Pancreas (tissue), 10 donors: ENCODE measurements around the gene PHF12. TPM values are rescaled to one million over a fixed set of nuclear protein-coding genes. Genes with fewer than 3 reads are reported as not detected.
"Not testable (repeated sequence)": the region's sequence is repeated elsewhere in the genome, so short reads cannot be mapped to it uniquely, and the experiment has no call there.

Source experiments
- ATAC-seq, 4 donors: fragments of 200-7000 bp; cut with Tn5 transposase; one replicate each; pipeline versions ENCODE4 v1.8.0 to v1.9.1; 2020; ENCODE audit warnings: mild to moderate bottlenecking in 4 of 4, moderate library complexity in 4 of 4
- DNase-seq, 6 donors: peaks; one replicate each; pipeline ENCODE4 v3.0.0-alpha.2; 2020
- FAIRE-seq: peaks from 2 replicates; lab custom pipeline; 2012; peaks lifted over from hg19 to GRCh38; lab: Jason Lieb, UNC
- H3K27ac ChIP-seq, 4 donors: fragments of 200-600 bp; sonication (generic); 1 replicate in 3 of 4; 2 replicates in 1 of 4; pipeline versions ENCODE4 v1.5.0 to v1.8.0; 2020
- H3K27me3 ChIP-seq, 4 donors: fragments of 200-600 bp; one replicate each; pipeline ENCODE4 v1.8.0; 2021
- H3K36me3 ChIP-seq, 3 donors: fragments of 200-600 bp; sonication (generic) in 1 of 3; one replicate each; pipeline versions ENCODE4 v1.5.0 to v1.8.0; 2020 to 2021
- H3K4me1 ChIP-seq, 3 donors: fragments of 200-600 bp; one replicate each; pipeline ENCODE4 v1.8.0; 2021
- H3K4me3 ChIP-seq, 4 donors: fragments of 200-600 bp; sonication (generic) in 2 of 4; one replicate each; pipeline versions ENCODE4 v1.5.0 to v1.8.0; 2020 to 2021
- H3K9me3 ChIP-seq, 4 donors: fragments of 200-600 bp; one replicate each; pipeline ENCODE4 v1.8.0; 2021
- WGBS, 2 donors: extraction: QIAGEN DNeasy Blood & Tissue Kit; methylation state at CpG; one replicate each; pipeline ENCODE4 v1.1.7; 2013; 5-methylcytosine and 5-hydroxymethylcytosine counted together
- intact Hi-C, 3 donors: fragments of 100-400 bp; cut with DNase I; formaldehyde crosslinking; loops; one replicate each; pipeline versions ENCODE4 v1.11.1 to v1.14.2; 2022
- polyA plus RNA-seq, 2 donors: library from polyadenylated mRNA; stranded (reverse); fragments of 200-250 nt; gene quantifications; one replicate each; pipeline ENCODE4 v1.2.3, GENCODE V29; 2013
- total RNA-seq, 6 donors: library from RNA; stranded (reverse); fragmentation: NEBNext Ultra II Directional in 4 of 6; extraction: Animal tissue kit (Norgen Biotek cat#: 25700) in 4 of 6; gene quantifications; one replicate each; pipeline versions ENCODE4 v1.2.1 to v1.2.4, GENCODE V29; 2021 to 2023
- TF ChIP-seq, protein P1 (sequence below), 4 donors: fragments of 200-600 bp; sonication (generic) in 3 of 4; IDR thresholded peaks; one replicate each; pipeline versions ENCODE4 v1.5.0 to v1.8.0; 2021; ENCODE audit warnings: antibody characterized with exemption in 4 of 4
- donor health status: healthy with polysubstance abuse.
- donor health status: DM: no; HTN: no; CAD: no; lungs with moderate emphysema.
- donor health status: DM: no; HTN: no; CAD: no.
- donor health status: control.
- donor health status: control.
- donor health status: Bipolar disorder and iron deficiency.
- donor health status: DM: yes; HTN: yes; CAD: no.
- donor health status: DM: no; HTN: no; CAD: no.
- donor health status: DM: no; HTN: no; CAD: no.
- donor health status: DM: yes; HTN: yes; CAD: no.

PHF12 gene
- total and polyA plus RNA-seq, 8 donors = 19.9 to 31.6 (median 25.6) TPM

DNA sequence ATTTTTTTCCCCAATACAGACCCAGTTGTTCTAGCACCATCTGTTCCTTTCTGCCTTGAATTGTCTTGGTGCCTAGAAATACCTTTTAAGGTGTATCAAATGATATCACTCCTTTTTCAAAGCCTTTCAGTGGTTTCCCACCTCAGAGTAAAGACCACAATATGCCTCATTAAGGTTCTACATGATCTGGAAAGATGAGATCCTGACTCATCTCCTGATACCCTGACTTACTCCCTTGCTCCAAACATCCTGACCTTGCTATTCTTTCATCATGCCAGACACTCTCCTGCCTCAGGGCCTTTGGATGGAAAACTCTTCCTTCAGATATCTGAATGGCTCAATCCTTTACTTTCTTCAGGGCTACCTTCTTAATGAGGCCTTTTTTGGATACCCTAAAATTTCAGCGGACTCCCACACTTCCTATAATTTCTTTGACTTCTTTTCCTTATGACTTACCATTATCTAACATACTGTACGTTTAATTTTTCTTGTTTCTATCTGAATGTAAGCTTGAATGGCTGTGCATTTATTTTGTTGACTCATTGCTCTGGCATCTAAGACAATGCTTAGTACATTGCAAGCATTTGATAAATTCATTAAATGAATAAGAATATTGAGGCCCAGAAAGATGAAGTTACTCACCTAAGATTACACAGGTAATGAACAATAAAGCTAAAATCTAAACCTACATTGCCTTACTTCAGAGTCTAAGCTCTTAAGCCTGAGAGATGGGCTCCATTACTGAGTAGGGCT, 73.0 kb downstream of the PHF12 start:
- H3K27me3 ChIP-seq = no peaks in the 10 kb centered on the region
- H3K9me3 ChIP-seq = no peaks in the 10 kb centered on the region
- no peaks in the 10 kb centered on the region for H3K4me1 ChIP-seq
- H3K27ac ChIP-seq = no peak overlapping the region
- FAIRE-seq (no peak), DNase-seq (no peak), ATAC-seq (no peak)
- peaks cover 0 to 41% (median 5%) of the 10 kb centered on the region in 3 donors for H3K36me3 ChIP-seq
- no peak overlapping the region for H3K4me3 ChIP-seq
- TF ChIP-seq, protein P1, sequence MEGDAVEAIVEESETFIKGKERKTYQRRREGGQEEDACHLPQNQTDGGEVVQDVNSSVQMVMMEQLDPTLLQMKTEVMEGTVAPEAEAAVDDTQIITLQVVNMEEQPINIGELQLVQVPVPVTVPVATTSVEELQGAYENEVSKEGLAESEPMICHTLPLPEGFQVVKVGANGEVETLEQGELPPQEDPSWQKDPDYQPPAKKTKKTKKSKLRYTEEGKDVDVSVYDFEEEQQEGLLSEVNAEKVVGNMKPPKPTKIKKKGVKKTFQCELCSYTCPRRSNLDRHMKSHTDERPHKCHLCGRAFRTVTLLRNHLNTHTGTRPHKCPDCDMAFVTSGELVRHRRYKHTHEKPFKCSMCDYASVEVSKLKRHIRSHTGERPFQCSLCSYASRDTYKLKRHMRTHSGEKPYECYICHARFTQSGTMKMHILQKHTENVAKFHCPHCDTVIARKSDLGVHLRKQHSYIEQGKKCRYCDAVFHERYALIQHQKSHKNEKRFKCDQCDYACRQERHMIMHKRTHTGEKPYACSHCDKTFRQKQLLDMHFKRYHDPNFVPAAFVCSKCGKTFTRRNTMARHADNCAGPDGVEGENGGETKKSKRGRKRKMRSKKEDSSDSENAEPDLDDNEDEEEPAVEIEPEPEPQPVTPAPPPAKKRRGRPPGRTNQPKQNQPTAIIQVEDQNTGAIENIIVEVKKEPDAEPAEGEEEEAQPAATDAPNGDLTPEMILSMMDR (IDR thresholded peaks at IDR 0.05) = no peak
- intact Hi-C loops = no loop called here
- WGBS, 2 donors = 84 to 88% methylated on average over 2 of the region's 2 CpGs

GRCh38 chr17:28877150-28877711, 74.1 kb downstream of the PHF12 start:
- H3K4me3 ChIP-seq, FAIRE-seq, H3K4me1 ChIP-seq, H3K27me3 ChIP-seq, H3K27ac ChIP-seq, ATAC-seq, H3K9me3 ChIP-seq, intact Hi-C loops: not testable (repeated sequence)
- DNase-seq = peak in 1 of 6 donors; percentile 0
- H3K36me3 ChIP-seq = peaks cover 0 to 30% (median 4%) of the 10 kb centered on the region in 3 donors
- WGBS, 2 donors = 93 to 95% methylated on average over 6 of the region's 6 CpGs

DNA sequence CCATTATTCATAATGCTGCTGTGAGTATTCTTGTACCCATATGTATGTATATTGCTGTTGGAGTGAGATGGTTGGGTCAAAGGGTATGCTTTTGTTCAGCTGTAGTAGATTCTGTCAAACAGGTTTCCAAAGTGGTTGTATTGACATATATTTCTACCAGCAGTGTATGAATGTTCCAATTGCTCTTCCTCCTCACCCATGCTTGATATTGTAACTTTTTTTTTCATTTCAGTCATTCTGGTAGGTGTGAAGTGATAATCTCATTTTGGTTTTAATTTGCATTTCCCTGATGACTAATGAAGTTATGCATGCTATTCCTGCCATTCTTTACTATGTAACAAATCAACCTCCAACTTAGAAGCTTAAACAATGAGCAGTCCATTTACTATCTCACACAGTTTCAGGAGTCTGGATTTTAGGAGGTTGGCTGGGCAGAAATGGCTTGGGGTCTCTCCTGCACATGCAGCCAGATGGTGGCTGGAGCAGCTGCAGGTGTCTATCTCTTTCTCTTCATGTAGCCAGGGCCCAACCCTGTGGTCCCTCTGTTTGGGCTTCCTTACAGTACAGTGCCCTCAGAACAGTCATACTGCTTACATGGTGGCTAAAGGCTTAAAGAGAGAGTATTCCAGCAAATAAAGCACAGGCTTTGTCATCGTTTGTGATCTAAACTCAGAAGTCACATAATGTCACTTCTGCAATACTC, 75.3 kb downstream of the PHF12 start:
- Histone ChIP-seq H3K4me3 (no peak overlapping the region), H3K27ac (no peak overlapping the region), H3K9me3 (no peaks in the 10 kb centered on the region), H3K4me1 (no peaks in the 10 kb centered on the region), H3K27me3 (no peaks in the 10 kb centered on the region), H3K36me3 (peaks cover 0 to 17% (median 0%) of the 10 kb centered on the region in 3 donors)
- FAIRE-seq (no peak), ATAC-seq (no peak), DNase-seq (peak in 1 of 6 donors; percentile 14)
- WGBS, 2 donors = 32 to 46% methylated on average over 1 of the region's 1 CpG
- TF ChIP-seq, protein P1 (IDR thresholded peaks at IDR 0.05) = no peak
- intact Hi-C loops = no loop called here

DNA sequence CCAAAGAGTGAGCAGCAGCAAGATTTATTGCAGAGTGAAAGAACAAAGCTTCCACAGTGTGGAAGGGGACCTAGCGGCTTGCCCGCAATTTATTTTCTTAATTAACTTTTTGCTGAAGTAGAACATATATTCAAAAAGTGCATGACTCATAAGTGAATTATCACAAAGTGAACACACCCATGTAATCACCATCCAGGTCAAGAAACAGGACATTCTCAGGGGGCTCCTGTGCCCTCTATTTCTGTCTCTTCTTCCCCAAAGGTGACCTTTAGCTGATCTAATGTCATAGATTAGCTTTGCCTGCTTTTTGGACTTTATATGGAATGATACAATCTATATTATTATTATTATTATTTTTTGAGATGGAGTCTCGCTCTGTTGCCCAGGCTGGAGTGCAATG, 76.6 kb downstream of the PHF12 start:
- H3K36me3 ChIP-seq = peaks cover 0 to 5% (median 0%) of the 10 kb centered on the region in 3 donors
- ATAC-seq (no peak), DNase-seq (no peak), FAIRE-seq (no peak)
- H3K4me3 ChIP-seq = no peak overlapping the region
- H3K4me1 ChIP-seq = no peaks in the 10 kb centered on the region
- 80 to 83% methylated on average over 3 of the region's 3 CpGs for WGBS, 2 donors
- intact Hi-C loops = no loop called here
- H3K9me3 ChIP-seq = no peaks in the 10 kb centered on the region
- H3K27me3 ChIP-seq = no peaks in the 10 kb centered on the region
- H3K27ac ChIP-seq = no peak overlapping the region
- TF ChIP-seq, protein P1 (IDR thresholded peaks at IDR 0.05) = no peak

GRCh38 chr17:28873839-28874238, 77.5 kb downstream of the PHF12 start:
- H3K36me3 ChIP-seq = no peaks in the 10 kb centered on the region
- H3K27me3 ChIP-seq = no peaks in the 10 kb centered on the region
- H3K4me1 ChIP-seq = no peaks in the 10 kb centered on the region
- TF ChIP-seq, protein P1 (IDR thresholded peaks at IDR 0.05) = no peak
- no peak overlapping the region for H3K27ac ChIP-seq
- intact Hi-C loops = no loop called here
- ATAC-seq (no peak), DNase-seq (no peak), FAIRE-seq (no peak)
- no peak overlapping the region for H3K4me3 ChIP-seq
- WGBS, 2 donors = 84 to 90% methylated on average over 7 of the region's 7 CpGs
- no peaks in the 10 kb centered on the region for H3K9me3 ChIP-seq
